Measurements from ENCODE around the gene TOX2.

Gene TOX2, protein sequence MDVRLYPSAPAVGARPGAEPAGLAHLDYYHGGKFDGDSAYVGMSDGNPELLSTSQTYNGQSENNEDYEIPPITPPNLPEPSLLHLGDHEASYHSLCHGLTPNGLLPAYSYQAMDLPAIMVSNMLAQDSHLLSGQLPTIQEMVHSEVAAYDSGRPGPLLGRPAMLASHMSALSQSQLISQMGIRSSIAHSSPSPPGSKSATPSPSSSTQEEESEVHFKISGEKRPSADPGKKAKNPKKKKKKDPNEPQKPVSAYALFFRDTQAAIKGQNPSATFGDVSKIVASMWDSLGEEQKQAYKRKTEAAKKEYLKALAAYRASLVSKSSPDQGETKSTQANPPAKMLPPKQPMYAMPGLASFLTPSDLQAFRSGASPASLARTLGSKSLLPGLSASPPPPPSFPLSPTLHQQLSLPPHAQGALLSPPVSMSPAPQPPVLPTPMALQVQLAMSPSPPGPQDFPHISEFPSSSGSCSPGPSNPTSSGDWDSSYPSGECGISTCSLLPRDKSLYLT

DNA sequence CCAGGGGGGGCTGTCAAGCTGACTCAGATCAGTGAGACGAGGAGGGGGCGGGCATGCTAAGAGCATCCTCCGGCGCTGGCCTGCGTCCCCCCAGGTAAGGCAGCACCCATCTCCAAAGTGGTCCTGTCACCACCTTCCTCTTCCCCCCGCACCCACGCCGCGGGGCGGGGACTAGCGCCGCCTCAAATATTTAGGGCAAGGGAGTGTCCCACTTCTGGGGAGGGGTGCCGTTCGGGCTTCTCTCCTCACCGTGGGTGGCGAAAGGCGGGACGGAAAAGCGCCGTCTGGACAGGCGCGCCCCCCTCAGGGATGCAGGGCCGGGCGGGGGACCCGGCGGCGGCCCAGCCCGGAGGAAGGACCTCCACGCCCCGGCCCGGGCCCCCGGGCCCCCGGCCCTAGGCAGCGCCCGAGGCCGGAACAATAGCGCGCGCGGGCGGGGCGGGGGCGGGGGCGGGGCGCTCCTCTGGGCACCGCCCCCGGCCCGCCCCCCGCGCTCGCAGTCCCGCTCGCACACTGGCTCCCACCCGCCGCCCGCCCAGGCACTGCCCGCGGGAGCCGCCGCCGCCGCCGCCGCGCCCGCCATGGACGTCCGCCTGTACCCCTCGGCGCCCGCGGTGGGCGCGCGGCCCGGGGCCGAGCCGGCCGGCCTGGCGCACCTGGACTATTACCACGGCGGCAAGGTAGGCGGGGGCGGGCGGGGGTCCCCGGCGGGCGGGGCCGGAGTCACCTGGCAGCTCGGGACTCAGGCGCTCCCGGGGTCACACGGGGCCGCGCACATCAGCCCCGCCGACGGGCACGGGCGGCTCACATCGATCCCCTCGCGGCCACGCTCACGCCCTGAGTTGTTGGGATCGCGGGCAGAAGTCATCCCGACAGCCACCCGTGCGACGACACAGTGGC lies at the start of gene TOX2:
Gene TOX2, plus strand, starts transcription at position 542 of the 900 bp plus-strand sequence. Its CDS starts 40 bp downstream, at position 582.
- DNase-seq (ENCODE audit: low read depth in 2 of 2, low spot score in 1 of 2) = no peak

DNA sequence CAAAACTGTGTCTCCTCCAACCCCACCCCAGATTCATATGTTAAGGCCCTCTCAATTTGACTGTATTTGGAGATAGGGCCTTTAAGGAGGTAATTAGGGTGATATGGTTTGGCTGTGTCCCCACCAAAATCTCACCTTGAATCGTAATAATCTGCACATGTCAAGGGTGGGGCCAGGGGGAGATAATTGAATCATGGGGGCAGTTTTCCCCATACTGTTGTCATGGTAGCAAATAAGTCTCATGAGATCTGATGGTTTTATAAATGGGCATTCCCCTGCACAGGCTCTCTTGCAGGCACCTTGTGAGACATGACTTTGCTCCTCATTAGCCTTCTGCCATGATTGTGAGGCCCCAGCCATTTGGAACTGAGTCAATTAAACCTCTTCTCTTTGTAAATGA lies 46.6 kb upstream of the TOX2 start:
- no peak for DNase-seq (ENCODE audit: low read depth in 2 of 2, low spot score in 1 of 2)

DNA sequence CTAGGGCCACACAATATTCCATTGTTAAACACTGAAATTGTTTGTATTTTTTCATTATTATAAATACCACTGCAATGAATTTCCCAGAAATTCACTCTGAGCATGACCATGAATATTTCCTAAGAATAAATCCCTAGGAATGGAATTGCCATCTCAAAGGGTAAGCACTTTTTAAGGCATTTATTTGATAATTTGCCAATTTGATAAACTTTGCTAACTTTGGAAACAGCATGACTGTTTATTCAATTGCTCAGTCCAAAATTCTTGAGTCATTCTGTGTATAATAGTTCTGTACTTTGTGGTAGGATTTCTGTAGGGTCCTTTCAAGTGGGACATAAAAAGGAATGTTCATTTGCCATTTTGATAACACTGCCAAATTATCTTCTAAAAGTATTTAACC lies 44.2 kb upstream of the TOX2 start:
- no peak for DNase-seq (ENCODE audit: low read depth in 2 of 2, low spot score in 1 of 2)

DNA sequence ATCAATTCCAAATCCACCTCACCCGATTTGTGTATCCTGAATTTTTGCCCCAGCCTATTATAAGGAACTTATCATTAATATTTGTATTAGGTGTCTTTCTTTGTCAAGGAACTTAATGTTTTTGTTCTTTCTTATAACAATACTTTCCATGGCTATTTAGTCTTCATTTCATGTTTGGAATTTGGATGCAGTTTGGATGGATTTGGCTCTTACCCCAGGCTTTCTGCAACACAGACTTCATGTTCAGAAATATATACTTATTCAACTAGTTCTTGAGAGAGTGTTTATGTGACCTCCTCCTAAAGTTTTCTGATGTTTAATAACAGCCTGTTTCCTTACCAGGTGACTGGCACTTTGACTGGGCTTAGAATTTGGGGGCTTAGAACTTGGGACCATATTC lies 35.9 kb upstream of the TOX2 start:
- DNase-seq (ENCODE audit: low read depth in 2 of 2, low spot score in 1 of 2) = no peak

DNA sequence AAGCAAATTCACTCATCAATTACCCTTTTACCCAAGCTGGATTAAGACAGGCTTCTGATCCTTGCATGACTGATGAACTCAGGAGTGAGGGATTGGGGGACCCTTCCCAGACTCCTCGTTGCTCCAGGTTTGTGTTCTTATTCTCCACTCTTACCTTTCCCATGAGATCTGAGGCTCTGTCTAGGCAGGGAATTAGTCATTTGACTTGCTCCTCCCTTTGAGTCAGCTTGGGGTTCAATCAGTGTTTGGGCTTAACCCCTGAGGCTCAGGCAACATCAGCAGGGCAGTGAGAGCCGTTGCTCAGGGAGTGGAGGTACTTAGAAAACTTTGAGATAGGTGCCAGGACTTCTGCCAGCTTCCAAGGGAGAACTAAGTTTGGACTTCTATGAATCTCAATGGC lies 20.7 kb upstream of the TOX2 start:
- DNase-seq (ENCODE audit: low read depth in 2 of 2, low spot score in 1 of 2) = no peak

DNA sequence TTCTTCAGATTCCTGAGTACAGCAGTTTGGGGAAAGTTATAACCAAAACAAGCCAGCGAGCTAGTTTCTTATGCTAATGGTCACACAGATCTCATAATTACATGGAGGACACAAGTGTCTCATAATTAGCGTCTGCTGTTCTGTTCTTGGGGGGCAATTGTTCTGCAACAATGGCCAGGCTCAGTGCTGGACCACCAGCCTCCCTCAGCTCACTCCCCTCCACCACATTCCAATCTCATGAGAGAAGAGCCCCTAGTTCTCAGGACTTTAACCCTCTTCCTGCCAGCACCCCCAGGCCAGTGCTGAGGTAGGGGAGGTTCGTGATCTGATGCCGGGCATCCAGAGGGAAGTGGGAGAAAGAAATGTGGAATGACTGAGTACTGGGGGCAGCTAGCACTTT lies 20.2 kb upstream of the TOX2 start:
- DNase-seq (ENCODE audit: low read depth in 2 of 2, low spot score in 1 of 2) = no peak

DNA sequence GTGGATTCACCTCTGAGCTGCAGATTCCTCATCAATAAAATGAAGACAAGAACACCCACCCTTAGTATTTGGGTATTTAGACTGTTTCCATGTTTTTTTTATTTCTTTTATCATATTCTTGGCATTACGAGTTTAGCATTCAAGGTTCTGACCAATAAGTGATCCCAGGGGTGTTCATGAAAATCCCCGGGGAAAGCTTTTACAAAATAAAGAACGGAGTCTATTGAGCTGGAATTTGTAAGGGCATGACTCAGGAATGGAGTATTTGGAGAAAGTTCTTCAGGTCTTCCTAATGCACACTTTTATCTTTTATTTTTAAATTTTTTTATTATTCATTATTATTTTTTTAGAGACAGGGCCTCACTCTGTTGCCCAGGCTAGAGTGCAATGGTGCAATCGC lies 19.4 kb upstream of the TOX2 start:
- no peak for DNase-seq (ENCODE audit: low read depth in 2 of 2, low spot score in 1 of 2)

DNA sequence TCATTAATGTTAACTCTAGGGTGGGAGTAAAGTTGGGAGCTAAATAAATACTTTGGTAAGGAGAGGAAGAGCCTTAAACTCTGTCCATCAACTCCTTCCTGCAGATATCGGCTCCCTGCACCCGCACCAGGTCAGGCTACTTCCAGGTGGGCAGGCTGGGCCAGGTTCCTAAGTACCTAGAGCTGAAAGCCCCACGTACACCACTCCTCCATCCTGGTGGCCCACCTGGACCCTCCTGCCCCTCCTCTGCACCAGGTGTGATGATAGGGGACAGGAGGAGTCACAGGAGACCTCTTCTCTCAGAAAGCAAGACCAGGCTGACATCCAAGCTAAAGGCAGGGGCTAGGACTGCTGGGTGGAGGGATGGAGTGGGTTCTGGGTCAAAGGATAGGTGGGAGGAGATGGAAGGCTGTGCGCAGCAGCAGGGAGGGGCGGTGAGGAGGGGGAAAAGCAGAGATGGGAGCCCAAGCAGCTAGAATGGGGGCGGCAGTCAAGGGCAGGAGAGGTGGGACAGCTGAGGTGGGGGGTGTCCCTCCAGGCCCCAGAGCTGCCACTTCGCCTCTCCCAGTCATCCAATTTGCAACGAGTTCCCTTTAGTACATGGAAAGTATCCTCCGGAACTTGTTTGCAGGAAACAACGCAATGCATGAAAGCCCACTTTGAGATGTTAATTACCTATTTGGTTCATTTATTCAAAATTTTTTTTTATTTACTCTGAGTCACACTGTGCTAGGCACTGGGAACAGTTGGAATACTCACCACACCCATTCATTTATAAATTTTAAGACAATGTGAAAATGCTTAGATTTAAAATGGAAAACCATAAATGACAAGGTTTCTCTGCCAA lies 15.2 kb upstream of the TOX2 start:
- no peak for DNase-seq (ENCODE audit: low read depth in 2 of 2, low spot score in 1 of 2)

DNA sequence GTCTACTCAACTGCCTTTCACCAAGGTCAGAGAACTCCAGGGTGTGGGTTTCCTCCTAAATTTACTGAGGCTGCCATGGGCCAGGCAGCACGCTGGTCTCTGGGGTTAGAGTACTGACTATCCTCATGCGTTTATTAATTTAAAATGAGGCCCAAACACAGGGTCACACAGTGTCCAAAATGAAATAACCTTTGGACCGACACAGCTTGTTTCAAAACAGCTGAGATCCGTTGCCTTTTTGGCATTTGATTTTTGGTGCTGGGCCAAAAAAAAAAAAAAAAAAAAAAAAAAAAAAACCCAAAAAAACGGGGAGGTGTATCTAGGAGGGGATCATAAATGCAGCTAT lies 14.6 kb upstream of the TOX2 start:
- no peak for DNase-seq (ENCODE audit: low read depth in 2 of 2, low spot score in 1 of 2)

DNA sequence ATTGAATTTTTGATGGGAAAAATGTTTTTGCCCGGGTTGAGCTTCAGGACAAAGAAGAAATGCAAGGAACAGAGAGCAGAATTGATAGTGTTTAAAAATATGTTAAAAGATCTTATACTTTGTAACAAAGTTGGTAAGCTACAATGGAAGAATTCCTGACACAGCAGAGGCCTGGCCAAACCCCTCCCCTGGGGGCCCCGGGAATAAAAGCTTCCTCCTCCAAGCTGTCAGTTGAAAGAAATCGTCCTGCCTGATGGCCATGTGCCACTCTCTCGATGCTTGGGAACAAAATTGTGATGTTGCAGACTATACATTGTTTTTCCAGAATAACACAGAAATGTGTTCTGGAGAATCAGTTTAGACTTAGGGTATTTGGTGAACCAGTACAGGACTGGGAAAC lies 14.2 kb upstream of the TOX2 start:
- no peak for DNase-seq (ENCODE audit: low read depth in 2 of 2, low spot score in 1 of 2)

DNA sequence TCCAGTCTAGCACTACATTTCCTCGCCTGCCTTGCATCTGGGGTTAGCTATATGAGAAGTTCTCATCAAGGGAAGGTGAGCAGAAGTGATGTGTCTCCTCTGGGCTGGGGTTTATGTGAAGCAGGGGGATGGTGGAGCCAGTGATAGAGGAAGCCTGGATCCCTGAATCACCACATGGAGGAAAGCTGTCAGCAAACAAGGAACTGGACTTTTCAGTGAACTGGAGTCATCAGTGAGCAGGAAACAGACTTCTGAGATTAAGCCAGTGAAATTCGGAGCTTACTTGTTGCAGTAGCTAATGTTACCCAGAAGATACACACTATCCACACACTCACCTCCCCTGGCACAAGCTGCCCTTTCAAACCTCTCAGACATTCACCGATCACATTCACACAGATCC lies 13.4 kb upstream of the TOX2 start:
- DNase-seq (ENCODE audit: low read depth in 2 of 2, low spot score in 1 of 2) = no peak

DNA sequence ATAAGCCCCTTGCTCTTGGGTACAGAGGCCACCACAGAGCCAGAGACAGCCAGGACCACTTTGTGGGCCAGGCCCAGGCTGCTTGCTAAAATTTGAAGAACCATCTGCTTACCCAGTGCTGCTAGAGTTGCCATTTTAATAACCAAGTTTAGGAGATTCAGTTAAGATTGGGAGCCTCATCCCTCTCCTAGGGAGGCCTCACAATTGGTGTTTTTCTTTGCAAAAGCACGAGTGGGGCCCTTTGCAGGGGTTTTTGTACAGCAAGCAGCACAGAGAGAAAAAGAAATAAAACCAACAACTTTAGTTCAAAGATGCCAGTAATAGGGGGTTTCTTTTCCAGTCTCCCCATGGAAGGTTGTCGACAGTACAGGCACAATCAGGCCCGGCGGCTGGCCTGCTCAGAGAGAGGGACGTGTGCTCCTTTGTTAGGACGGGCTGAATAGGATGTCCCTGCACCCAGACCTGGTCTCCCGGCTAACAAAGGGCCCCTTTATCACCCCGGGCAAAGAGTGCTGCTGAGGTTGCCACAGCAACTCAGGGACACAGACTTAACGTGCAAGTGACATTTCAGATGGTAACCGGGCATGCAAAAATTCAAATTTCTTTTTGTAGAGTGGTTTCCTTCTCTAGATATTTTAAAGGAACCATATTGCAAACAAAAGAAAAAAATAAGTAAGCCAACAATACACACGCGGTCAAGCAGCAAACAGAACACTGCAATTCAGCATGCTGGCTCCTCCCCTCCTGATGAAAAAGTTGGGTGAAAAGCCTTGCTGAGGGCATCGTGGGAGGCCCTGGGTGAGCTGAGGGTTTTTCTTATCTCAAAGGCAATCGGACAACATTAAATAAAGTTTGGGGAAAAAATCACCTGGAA lies 10.5 kb upstream of the TOX2 start:
- no peak for DNase-seq (ENCODE audit: low read depth in 2 of 2, low spot score in 1 of 2)

DNA sequence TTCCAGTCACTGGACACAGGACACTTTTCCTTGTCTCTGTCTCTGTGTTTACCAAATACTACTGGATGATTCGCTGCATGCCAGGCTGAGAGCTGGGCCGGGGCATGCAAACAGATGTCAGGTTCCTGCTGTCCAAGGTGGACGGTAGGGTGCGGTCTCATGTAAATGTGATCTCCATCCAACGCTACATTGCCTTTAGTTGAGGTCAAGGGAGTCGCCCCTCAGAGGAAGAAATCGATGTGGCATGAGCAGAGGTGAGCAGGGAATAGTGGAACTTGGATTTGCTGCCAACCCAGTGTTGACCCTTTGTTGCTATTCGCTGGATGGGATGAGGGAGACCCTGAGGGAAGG lies 9.8 kb upstream of the TOX2 start:
- no peak for DNase-seq (ENCODE audit: low read depth in 2 of 2, low spot score in 1 of 2)

DNA sequence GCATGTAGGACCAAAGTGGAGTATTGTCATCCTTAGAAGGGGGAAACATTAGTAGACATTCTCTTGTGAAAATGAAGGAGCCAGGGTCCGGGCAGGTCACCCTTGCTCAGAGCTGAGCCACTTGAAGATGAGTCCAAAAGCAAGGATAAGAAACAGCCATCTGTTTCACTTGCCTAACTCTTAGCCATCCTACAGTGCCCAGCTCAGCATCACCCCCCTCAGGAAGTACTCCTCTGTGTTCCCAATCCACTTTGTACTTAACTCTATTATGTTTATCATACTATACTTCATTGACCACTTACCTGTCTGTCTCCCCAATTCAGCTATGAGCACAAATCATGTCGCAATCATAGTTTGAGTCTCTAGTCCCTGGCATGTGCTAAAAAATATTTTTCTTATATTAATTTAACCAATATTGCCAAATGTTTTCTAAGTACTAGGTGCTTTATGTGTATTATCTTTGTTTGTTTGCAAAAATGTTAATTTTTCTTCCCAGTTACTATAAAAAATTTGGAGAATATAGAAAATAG lies 8.1 kb upstream of the TOX2 start:
- no peak for DNase-seq (ENCODE audit: low read depth in 2 of 2, low spot score in 1 of 2)

DNA sequence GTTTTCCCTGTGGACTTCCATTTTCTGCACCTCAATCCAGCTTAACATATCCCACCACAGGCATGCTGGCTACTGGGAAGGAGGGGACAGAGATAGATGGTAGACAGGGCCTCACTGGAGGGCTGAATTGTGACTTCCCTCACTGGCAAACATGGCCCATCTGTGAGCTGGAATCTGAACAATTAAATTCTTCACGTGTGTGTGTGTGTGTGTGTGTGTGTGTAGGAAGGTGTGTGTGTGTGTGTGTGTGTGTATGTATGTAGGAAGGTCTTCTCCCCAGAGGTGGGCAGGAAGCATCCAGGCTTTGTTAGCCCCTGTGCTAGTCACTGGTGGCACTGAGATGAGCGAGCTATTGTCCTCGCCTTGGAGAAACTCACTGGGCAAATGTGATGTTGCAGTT lies 5.4 kb upstream of the TOX2 start:
- no peak for DNase-seq (ENCODE audit: low read depth in 2 of 2, low spot score in 1 of 2)

DNA sequence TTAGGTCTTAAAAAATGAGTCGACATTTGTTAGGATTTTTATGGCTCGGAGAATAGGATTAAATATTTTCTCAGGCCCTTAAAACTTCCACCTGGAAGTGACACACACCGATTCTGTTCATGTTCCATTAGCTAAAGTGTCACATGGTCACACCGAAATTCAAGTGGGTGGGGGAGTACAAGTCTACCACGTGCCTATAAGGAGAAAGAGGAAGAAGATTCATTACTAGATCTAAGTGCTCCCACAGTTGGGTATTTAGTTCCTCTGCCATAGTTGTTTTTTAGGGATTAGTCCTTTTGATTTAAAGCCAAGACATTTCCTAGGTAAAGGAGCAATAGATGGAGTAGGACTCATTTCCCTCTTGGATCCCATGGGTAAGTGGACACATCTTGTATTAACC lies 4.9 kb upstream of the TOX2 start:
- DNase-seq (ENCODE audit: low read depth in 2 of 2, low spot score in 1 of 2) = no peak

DNA sequence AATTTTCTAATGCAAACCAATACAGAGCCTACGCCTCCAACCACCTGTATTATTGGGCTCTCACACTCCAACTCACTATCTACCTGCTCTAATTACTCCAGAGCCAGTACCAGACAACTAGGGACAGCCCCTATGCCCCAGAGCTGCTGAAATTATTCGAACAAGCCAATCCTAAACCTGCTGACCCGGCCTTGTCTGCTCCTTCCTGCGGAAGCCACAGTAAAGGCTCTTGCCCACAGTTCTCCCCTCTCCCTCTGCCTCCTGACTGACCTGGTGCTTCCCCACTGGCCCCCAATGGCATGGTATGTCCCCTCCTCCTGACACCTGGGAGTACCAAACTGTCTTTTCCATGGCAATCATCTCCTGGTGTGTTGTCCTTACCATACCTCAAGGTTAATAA lies 4.1 kb upstream of the TOX2 start:
- no peak for DNase-seq (ENCODE audit: low read depth in 2 of 2, low spot score in 1 of 2)

DNA sequence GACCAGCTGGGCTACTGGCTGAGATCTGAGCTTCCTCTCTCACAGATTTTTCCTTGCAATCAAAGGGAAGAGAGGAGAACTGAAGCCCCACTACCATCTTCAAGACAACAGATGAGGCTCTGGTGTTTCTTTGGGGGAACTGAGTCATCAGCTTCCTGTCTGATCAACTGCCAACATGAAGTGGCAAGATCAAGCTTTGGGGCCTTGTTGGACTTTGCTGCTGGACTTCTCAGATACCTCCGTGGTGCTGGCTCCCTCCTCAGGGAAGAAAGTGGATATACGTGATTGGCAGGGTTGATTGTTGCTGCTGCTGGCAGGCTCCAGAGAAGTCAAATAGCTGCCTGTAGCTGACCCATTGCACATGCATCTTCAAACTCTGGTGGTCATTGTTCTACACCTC lies 3.6 kb upstream of the TOX2 start:
- DNase-seq (ENCODE audit: low read depth in 2 of 2, low spot score in 1 of 2) = no peak

DNA sequence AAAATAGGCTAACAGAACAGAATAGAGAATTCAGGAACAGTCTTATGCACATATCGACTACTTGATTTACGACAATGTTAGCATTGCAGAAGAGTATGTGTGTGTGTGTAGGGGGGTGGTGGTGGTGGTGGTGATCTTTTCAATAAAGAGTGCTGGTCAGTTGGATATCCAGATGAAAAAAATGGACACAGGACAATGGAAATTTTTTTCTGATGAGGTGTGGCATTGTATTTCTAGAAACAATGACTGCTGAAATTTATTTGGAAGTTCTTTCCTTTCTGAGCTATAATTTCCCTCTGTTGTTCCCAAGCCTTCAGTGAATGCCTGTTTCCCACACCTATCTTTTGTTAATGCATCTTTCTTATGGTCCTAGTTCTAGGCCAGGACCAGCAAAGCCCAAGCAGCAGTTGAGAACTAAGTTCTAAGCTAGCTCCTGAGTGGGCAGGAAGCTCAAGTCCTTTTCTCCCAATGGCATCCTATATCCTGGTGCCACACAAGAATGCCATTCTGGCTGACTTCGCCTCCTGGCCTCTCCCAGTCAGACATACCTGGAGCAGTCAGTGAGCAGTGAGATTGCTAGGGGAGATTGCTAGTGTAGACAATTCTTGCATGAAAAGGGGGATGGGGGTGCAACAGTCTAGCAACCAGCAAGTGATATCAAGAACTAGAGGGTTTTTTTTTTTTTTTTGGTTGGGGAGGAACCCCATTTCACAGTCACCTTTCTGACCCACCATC lies 1.2 kb upstream of the TOX2 start:
- DNase-seq (ENCODE audit: low read depth in 2 of 2, low spot score in 1 of 2) = no peak

Data from stimulated activated CD8-positive, alpha-beta memory T cell treated with anti-CD3 and anti-CD28 coated beads, Interleukin-4, amount 100 ng/mL, for 1 hour (primary cell).